HepG2 (cell line): ENCODE results near the gene RHO. TPM values are rescaled to one million over a fixed set of nuclear protein-coding genes. Genes with fewer than 3 reads are reported as not detected.
A peak's percentile ranks its signal among the peaks of the same experiment; 100 is the strongest.

Experiments
- AGO2 ChIP-seq: fragments of 200-400 bp; formaldehyde crosslinking; optimal IDR thresholded peaks from 2 replicates; pipeline ENCODE3; 2017; ENCODE audit warnings: mild to moderate bottlenecking, low read depth, low read length, moderate library complexity
- ETV5 ChIP-seq: IDR thresholded peaks from 2 replicates; pipeline ENCODE4 v1.6.1; 2018; ENCODE audit warnings: missing biosample characterization, missing genetic modification reagents, inconsistent platforms, borderline replicate concordance
- FOXK1 ChIP-seq: sonication (generic); formaldehyde crosslinking; IDR thresholded peaks from 2 replicates; pipeline ENCODE4 v1.4.0; 2020; ENCODE audit warnings: low read depth, missing genetic modification reagents, borderline replicate concordance
- KAT8 ChIP-seq: IDR thresholded peaks from 2 replicates; pipeline ENCODE4 v1.6.1; 2016; ENCODE audit warnings: missing genetic modification reagents, missing compliant biosample characterization
- MAZ ChIP-seq, 2 experiments: sonication (generic) in 1 of 2; formaldehyde crosslinking in 1 of 2; IDR thresholded peaks; 2 replicates each; pipeline versions ENCODE4 v1.5.0 to v1.6.1; 2012 to 2020; ENCODE audit warnings: low read depth in 2 of 2, mild to moderate bottlenecking in 2 of 2, borderline replicate concordance in 1 of 2, improper control_type of control experiment in 1 of 2, low read length in 1 of 2, missing genetic modification reagents in 1 of 2, moderate library complexity in 1 of 2
- NFE2 ChIP-seq: sonication (generic); formaldehyde crosslinking; IDR thresholded peaks from 2 replicates; pipeline ENCODE4 v1.4.0; 2020; ENCODE audit warnings: missing genetic modification reagents
- NFYB ChIP-seq: sonication (generic); formaldehyde crosslinking; IDR thresholded peaks from 2 replicates; pipeline ENCODE4 v1.4.0; 2020; ENCODE audit warnings: missing genetic modification reagents
- NFYC ChIP-seq: IDR thresholded peaks from 2 replicates; pipeline ENCODE4 v1.6.1; 2016; ENCODE audit warnings: missing genetic modification reagents, missing compliant biosample characterization
- SMAD1 ChIP-seq: sonication (generic); formaldehyde crosslinking; IDR thresholded peaks from 2 replicates; pipeline ENCODE4 v1.4.0; 2020; ENCODE audit warnings: missing genetic modification reagents, low read depth, mild to moderate bottlenecking, borderline replicate concordance
- SMC3 ChIP-seq: IDR thresholded peaks from 2 replicates; pipeline ENCODE4 v1.6.1; 2011; ENCODE audit warnings: low read length, improper control_type of control experiment
- ZFP36 ChIP-seq: fragments of 150-350 bp; IDR thresholded peaks from 2 replicates; pipeline ENCODE4 v1.6.1; 2018; ENCODE audit warnings: borderline replicate concordance, low read length, low read depth; ENCODE audit not compliant: partially characterized antibody
- ZNF430 ChIP-seq: sonication (generic); formaldehyde crosslinking; IDR thresholded peaks from 2 replicates; pipeline ENCODE4 v1.9.0; 2021; ENCODE audit warnings: mild to moderate bottlenecking, missing genetic modification reagents
- ZNF546 ChIP-seq: sonication (generic); formaldehyde crosslinking; conservative IDR thresholded peaks from 2 replicates; pipeline ENCODE4 v1.8.1; 2023; ENCODE audit warnings: mild to moderate bottlenecking, missing genetic modification reagents
- polyA plus RNA-seq, 8 experiments: library from polyadenylated mRNA; depleted of rRNA in 3 of 8; stranded (reverse) in 7 of 8; unstranded in 1 of 8; fragments of >200 nt; fragmentation: Illumina TruSeq in 4 of 8; extraction: Trizol in 4 of 8; gene quantifications; 2 replicates each; pipeline versions ENCODE4 v1.2.1 to v1.2.3, GENCODE V29; 2011 to 2016; ENCODE audit warnings: low read depth in 4 of 8, missing spikeins in 1 of 8, mixed read lengths in 1 of 8; ENCODE audit not compliant: insufficient read depth in 1 of 8
- total RNA-seq, 5 experiments: library from RNA; depleted of rRNA; stranded (reverse); fragments of >200 nt; fragmentation: Illumina TruSeq; extraction: Trizol; gene quantifications; 2 replicates each; pipeline ENCODE4 v1.2.3, GENCODE V29; 2016; ENCODE audit warnings: low read depth in 1 of 5
- TF ChIP-seq, protein P1 (sequence below): sonication (generic); formaldehyde crosslinking; IDR thresholded peaks from 2 replicates; pipeline ENCODE4 v1.4.0; 2020; ENCODE audit warnings: missing genetic modification reagents, borderline replicate concordance
- TF ChIP-seq, protein P2 (sequence below): sonication (generic); formaldehyde crosslinking; IDR thresholded peaks from 2 replicates; pipeline ENCODE4 v1.4.0; 2020; ENCODE audit warnings: missing genetic modification reagents, borderline replicate concordance
- TF ChIP-seq, protein P3 (sequence below): sonication (generic); formaldehyde crosslinking; IDR thresholded peaks from one replicate; pipeline ENCODE4 v1.5.1; 2020; ENCODE audit warnings: mild to moderate bottlenecking, missing genetic modification reagents; ENCODE audit errors: not compliant biosample characterization

RHO gene
- total and polyA plus RNA-seq, 2 of the 13 experiments (the other 11 are each of a cell fraction or from before 2014, with no cell fraction given) = not detected

DNA sequence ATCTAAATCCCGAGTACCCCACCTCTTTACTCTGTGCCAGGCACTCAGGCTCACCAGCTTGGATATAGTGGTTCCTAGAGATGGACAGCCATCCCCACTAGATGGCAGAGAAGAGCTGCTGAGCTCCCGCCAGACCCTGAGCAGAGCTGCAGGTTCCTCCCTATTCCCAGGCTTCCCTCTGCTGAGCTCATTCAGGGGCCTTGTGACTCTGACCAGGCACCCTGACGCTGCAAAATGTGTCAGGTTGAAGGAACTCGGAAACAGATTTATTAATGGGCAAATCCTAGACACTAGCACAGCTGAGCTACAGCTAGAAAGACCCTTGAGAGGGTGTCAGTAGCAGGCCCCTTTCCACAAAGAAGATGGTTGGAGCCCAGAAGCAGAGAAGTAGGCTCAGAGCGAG is 38.2 kb upstream of the RHO start (continued):
- TF ChIP-seq NFE2 (CRISPR knock-in tag) = 0 out of 2 replicates have a peak, but pooled peaks have one; percentile 39
- TF ChIP-seq SMC3 = peak; percentile 99
- TF ChIP-seq, protein P1, sequence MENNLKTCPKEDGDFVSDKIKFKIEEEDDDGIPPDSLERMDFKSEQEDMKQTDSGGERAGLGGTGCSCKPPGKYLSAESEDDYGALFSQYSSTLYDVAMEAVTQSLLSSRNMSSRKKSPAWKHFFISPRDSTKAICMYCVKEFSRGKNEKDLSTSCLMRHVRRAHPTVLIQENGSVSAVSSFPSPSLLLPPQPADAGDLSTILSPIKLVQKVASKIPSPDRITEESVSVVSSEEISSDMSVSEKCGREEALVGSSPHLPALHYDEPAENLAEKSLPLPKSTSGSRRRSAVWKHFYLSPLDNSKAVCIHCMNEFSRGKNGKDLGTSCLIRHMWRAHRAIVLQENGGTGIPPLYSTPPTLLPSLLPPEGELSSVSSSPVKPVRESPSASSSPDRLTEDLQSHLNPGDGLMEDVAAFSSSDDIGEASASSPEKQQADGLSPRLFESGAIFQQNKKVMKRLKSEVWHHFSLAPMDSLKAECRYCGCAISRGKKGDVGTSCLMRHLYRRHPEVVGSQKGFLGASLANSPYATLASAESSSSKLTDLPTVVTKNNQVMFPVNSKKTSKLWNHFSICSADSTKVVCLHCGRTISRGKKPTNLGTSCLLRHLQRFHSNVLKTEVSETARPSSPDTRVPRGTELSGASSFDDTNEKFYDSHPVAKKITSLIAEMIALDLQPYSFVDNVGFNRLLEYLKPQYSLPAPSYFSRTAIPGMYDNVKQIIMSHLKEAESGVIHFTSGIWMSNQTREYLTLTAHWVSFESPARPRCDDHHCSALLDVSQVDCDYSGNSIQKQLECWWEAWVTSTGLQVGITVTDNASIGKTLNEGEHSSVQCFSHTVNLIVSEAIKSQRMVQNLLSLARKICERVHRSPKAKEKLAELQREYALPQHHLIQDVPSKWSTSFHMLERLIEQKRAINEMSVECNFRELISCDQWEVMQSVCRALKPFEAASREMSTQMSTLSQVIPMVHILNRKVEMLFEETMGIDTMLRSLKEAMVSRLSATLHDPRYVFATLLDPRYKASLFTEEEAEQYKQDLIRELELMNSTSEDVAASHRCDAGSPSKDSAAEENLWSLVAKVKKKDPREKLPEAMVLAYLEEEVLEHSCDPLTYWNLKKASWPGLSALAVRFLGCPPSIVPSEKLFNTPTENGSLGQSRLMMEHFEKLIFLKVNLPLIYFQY = 0 out of 2 replicates have a peak, but pooled peaks have one; percentile 32
- TF ChIP-seq NFYC (CRISPR knock-in tag) = no peak
- TF ChIP-seq ZFP36 = peak; percentile 49
- TF ChIP-seq KAT8 (CRISPR knock-in tag) = peak; percentile 62; the same call in 1 of the 2 replicates
- no peak for TF ChIP-seq SMAD1
- no peak for TF ChIP-seq AGO2
- TF ChIP-seq NFYB = no peak
- no peak for TF ChIP-seq FOXK1 (CRISPR knock-in tag)
- TF ChIP-seq ZNF546 = no peak
- TF ChIP-seq, protein P2, sequence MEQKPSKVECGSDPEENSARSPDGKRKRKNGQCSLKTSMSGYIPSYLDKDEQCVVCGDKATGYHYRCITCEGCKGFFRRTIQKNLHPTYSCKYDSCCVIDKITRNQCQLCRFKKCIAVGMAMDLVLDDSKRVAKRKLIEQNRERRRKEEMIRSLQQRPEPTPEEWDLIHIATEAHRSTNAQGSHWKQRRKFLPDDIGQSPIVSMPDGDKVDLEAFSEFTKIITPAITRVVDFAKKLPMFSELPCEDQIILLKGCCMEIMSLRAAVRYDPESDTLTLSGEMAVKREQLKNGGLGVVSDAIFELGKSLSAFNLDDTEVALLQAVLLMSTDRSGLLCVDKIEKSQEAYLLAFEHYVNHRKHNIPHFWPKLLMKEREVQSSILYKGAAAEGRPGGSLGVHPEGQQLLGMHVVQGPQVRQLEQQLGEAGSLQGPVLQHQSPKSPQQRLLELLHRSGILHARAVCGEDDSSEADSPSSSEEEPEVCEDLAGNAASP = peak; percentile 57; the same call in 1 of the 2 replicates
- TF ChIP-seq ETV5 (CRISPR knock-in tag) = peak; percentile 21; the same call in 1 of the 2 replicates
- TF ChIP-seq MAZ (IDR thresholded peaks at IDR 0.05; ENCODE audit: borderline replicate concordance, low read depth, low read length) = no peak
- TF ChIP-seq MAZ (CRISPR knock-in tag; IDR thresholded peaks at IDR 0.05; ENCODE audit: low read depth) = peak; percentile 74
- 0 out of 2 replicates have a peak, but pooled peaks have one; percentile 62 for TF ChIP-seq ZNF430 (CRISPR knock-in tag)
- TF ChIP-seq, protein P3, sequence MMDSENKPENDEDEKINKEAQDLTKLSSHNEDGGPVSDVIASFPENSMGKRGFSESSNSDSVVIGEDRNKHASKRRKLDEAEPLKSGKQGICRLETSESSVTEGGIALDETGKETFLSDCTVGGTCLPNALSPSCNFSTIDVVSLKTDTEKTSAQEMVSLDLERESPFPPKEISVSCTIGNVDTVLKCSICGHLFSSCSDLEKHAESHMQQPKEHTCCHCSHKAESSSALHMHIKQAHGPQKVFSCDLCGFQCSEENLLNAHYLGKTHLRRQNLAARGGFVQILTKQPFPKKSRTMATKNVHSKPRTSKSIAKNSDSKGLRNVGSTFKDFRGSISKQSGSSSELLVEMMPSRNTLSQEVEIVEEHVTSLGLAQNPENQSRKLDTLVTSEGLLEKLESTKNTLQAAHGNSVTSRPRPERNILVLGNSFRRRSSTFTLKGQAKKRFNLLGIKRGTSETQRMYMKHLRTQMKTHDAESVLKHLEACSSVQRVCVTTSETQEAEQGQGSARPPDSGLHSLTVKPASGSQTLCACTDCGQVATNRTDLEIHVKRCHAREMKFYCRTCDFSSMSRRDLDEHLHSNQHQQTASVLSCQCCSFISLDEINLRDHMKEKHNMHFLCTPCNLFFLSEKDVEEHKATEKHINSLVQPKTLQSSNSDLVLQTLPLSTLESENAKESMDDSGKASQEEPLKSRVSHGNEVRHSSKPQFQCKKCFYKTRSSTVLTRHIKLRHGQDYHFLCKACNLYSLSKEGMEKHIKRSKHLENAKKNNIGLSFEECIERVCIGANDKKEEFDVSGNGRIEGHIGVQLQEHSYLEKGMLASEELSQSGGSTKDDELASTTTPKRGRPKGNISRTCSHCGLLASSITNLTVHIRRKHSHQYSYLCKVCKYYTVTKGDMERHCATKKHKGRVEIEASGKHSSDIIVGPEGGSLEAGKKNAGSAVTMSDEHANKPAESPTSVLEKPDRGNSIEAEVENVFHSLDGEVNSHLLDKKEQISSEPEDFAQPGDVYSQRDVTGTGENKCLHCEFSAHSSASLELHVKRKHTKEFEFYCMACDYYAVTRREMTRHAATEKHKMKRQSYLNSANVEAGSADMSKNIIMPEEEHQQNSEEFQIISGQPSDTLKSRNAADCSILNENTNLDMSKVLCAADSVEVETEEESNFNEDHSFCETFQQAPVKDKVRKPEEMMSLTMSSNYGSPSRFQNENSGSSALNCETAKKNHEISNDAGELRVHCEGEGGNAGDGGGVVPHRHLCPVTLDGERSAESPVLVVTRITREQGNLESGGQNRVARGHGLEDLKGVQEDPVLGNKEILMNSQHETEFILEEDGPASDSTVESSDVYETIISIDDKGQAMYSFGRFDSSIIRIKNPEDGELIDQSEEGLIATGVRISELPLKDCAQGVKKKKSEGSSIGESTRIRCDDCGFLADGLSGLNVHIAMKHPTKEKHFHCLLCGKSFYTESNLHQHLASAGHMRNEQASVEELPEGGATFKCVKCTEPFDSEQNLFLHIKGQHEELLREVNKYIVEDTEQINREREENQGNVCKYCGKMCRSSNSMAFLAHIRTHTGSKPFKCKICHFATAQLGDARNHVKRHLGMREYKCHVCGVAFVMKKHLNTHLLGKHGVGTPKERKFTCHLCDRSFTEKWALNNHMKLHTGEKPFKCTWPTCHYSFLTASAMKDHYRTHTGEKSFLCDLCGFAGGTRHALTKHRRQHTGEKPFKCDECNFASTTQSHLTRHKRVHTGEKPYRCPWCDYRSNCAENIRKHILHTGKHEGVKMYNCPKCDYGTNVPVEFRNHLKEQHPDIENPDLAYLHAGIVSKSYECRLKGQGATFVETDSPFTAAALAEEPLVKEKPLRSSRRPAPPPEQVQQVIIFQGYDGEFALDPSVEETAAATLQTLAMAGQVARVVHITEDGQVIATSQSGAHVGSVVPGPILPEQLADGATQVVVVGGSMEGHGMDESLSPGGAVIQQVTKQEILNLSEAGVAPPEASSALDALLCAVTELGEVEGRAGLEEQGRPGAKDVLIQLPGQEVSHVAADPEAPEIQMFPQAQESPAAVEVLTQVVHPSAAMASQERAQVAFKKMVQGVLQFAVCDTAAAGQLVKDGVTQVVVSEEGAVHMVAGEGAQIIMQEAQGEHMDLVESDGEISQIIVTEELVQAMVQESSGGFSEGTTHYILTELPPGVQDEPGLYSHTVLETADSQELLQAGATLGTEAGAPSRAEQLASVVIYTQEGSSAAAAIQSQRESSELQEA (CRISPR knock-in tag) = no peak
